ENCODE data around the gene NOL4L.

- no peak for TF ChIP-seq CTCF (IDR thresholded peaks at IDR 0.05; ENCODE audit: low read depth, low read length)
- TF ChIP-seq, protein P1, sequence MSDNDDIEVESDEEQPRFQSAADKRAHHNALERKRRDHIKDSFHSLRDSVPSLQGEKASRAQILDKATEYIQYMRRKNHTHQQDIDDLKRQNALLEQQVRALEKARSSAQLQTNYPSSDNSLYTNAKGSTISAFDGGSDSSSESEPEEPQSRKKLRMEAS (IDR thresholded peaks at IDR 0.05; ENCODE audit: low read depth, low read length): no peak
- TF ChIP-seq MYC (IDR thresholded peaks at IDR 0.05; ENCODE audit: low read depth, low read length): no peak
- TF ChIP-seq POLR2A (IDR thresholded peaks at IDR 0.05; ENCODE audit: extremely low read depth, insufficient read length): no peak
Measured at GRCh38 chr20:32609993-32610392, 24.9 kb upstream of the NOL4L start.

Measured in NB4 (cell line).